Activated CD4-positive, alpha-beta T cell treated with anti-CD3 and anti-CD28 coated beads, Interleukin-2, amount 50 U/mL, for 16 hours (primary cell): Measurements from ENCODE around the gene NHEJ1.

Experiments
- DNase-seq: peaks from one replicate; pipeline ENCODE4 v3.0.0-alpha.2; 2020

Gene NHEJ1

DNA sequence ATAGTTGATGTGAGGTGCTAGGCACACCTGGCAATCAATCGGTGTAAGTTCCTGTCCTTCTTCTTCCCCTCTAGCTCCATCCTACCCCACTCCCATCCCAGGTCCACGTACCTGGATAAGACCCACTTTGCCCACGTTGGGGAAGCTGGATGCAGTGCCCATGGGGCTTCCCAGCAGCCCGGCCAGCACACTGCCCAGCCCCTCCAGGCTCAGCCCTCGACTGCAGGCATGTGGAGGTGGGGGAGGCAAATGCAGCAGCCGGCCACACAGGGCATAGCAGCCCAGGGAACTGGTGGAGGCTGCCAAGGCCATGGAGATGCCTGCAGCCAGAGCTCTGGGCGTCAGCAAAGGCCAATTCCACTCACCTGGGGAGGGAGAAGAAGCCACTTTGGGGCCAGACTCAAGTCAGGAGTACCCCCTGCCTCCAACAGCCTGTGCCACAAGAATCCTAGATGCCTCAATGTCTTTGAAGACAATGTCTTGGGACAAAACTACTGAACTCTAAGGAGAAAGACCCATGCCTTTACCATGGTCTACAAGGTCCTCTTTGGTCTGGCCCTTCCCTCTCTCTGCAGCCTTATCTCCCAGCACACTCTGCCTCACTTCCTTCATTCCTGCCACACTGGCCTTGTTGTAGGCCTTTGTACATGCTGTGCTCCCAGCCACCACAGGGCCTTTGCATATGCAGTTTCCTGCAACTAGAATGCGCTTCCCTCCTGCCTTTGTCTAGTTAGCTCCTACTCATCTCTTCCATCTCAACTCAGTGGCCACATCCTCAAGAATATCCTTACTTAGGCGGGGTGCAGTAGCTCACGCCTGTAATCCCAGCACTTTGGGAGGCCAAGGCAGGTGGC lies 4.7 kb upstream of the NHEJ1 start:
- DNase-seq = no peak

DNA sequence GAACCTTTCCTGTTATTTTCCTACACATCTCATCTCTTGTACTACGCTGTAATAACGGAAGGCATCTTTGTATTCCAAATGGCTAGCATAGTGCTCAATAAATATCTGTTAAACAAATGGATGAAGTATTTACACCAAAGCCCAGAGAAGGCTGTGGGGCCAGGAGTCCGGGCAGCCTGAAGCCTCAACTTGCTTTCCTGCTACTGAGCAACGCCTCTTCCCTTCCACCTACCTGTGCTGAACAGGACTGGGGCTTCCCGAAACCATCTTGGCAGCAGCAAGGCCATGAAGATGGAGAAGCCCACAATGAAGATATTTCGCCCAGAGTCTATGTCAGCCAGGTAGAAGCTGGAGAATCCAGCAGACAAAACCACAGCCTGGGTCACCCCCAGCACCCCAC lies 2.5 kb upstream of the NHEJ1 start:
- no peak for DNase-seq

DNA sequence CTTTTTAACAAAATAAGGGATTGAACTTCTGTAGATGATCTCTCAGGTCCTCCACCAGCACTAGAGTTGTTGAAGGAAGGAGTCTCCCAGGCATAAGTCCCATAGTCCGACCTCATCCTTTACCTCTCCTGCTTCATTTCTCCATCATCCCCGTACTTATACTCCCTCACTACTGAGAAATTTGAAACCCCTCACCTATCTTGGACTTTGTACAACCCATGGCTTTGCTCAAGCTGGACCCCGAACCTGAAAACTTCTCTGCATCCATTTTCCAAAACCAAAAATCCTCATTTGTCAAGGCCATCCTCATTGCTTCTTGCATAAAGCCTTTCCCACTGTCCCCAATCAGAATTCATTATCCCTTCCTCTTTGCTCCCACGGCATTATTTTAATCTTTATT lies 482 bp upstream of the NHEJ1 start:
- DNase-seq = no peak

DNA sequence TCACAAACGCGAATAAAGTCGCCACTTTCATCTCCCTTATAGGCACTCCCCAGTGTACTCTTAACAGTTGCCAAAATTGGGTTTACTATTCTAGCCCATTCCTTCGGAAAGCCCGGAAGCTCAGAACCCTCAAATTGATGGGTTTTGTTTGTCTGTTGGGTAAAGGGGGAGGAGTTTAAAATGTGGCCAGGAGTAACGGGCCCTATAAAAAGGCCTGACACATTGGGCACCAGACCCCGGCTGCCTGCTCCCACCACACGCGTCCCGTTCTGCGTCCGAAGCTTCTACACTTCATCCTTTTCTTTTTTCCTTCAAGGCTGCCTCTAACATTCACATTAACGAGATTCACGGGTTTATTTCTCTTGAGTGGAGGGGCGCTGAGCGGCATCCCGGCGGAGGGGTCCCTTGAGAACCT lies 837 bp downstream of the NHEJ1 start:
- no peak for DNase-seq

DNA sequence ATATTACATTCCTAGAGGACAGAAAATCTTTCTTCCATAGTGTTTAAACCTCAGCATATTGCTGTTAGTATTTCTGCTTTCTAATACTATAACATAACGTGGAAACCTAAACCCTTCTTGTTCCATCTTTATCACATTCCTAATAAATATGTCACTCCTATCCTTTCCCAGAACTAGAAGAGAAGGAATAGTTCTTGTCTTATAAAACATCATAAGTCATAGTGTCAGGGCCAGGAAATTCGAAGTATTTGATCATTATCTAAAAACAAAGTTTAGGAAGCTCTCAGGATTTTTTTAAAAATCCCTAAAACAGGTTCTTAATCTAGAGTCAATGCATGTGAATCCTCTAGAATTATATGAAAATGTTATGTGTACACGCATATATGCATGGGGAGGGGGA lies 2.0 kb downstream of the NHEJ1 start:
- no peak for DNase-seq

DNA sequence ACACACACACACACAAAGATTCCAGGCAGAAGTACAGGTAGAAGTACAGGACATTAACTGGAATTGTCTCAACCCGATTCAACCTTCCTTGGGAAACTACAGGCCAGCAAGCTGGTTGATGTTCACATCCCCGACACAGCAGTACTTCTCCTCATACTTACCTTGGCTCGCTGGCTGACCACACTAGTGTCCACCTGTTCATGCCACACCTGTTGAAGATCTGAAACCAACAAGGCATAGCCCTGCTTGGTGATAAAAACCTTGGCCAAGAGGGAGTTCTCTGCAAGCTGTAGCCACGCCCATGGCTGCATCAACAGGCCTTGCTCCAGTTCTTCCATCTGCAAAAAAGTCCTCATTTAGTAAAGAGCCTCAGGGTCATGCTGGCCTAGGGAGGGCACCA lies 2.6 kb downstream of the NHEJ1 start:
- no peak for DNase-seq

DNA sequence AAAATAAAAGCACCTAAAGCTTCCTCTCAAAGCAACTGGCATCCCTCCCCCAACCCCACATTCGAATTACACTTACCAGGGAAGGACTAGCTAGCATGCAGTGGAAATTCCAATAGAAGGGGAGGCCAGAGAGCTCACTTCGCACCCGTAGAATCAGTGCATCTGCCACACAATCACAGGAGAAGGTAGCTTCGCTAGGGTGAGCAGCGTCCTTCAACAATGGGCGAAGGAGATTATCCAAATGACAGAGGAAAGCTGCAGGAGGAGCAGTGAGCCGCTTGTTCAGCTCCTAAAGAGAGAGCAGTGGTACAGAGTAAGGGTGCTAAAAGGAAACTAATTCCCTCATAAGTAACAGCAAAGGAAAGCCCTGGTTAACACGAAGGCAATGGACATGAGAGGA lies 3.2 kb downstream of the NHEJ1 start:
- DNase-seq = no peak

DNA sequence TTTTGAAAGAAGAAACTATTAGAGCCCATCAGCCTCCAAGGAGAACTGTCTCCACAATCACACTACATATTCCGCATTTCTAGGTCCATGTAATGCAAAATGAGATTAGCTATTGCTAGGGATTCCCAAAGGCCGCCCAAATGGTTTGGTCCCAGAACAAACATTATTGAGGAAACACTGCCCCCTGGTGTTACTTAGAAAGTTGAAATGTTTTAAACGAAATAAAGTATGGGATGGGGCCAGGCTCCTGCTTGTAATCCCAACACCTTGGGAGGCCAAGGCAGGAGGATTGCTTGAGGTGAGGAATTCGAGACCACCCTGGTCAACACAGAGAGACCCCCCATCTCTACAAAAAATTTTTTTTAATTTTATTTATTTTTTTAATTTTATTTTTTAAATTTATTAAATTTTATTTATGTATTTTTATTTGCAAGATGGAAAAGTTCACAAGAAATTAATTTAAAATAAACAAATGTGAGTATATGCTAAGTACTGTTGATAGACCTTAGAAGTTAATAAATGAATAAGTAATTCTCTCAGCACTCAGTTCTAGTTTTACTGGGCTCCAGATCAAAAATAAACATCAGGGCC lies 5.5 kb downstream of the NHEJ1 start:
- DNase-seq = peak; percentile 71

DNA sequence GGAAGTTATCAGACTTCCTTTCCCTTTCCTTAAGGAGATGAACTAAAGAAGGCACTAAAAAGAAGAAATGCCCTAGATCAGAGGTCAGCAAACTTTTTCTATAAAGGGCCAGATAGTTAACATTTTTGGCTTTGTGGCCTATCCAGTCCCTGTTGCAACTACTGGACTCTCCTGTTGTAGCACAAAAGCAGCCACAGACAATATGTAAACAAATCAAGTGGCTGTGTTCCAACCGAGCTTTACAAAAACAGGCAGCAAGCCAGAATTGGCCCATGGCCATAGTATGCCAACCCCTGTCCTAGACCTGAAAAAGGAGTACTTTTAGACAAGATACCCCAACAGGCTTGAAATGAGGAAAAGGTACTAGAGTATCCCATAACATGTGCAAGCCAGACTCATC lies 10.9 kb downstream of the NHEJ1 start:
- no peak for DNase-seq

DNA sequence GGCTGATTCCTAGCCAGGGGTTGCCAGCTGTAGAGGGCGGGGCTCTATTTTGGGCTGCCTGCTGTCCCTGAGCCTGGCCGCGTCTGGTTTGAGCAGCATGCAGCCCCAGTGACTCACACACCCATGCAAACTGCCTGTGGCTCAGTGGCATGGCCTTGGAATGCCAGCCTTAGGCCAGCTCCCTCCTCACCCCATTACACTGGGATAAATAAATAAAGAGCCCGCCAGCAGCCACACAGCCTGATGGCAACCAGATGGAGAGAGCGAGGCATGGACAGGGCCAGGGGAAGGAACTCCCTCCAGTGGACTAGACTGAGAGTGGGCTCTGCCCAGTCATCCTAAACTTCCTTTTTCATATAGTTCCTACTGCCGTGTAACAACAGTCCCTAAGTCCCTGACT lies 18.3 kb downstream of the NHEJ1 start:
- no peak for DNase-seq

DNA sequence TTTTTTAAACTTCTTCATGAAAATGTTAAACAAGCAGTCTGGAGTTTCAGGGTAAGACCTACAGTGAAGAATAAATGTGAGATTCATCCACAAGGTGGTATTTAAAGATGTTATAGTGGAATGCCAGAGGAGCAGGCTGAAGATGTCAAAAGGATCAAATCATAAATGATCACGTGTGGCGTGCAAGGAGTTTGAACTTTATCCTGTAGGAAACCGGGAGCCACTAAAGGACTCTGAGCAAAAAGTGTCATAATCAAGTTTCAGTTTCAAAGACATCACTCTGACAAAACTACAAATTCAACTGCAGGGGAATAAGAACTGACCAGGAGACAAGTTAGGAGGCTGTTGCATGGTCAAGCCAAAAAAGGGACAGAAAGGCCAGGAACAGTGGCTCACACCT lies 19.9 kb downstream of the NHEJ1 start:
- no peak for DNase-seq

DNA sequence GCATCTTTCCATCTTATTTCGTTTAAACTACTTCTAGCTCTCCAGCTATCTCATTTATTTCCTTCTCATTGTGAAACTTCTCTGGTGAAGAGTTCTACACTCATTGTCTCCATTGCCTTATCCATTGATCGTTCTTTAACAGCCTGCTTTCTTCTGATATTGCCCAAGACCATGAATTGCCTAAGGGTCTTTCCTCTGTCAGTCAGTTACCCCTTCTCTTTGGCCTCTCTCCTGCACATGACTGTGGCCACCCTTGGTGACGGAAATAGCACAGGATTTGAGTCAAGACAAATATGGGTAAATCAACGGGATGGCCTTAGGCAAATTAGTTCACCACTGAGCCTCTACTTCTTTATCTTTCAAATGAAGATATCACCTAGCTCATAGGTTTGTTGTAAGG lies 26.6 kb downstream of the NHEJ1 start:
- DNase-seq = no peak

DNA sequence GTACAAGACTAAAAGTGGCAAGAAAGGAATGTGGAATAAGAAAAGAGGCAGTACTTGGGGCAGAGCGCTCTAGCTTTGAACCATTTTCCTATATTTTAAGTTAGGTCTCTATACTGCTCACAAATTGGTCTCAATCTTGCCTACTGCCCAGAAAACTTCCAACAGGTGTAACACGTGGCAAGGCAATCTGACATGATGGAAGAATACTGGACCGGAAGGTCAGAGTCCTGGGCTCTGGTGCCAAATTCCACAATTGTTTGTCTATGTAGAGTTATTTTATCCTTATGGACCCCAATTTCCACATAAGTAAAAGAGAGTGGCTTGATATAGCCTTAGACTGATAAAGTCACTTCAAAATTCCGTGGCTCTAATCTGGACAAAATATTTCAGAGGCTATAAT lies 28.9 kb downstream of the NHEJ1 start:
- no peak for DNase-seq

DNA sequence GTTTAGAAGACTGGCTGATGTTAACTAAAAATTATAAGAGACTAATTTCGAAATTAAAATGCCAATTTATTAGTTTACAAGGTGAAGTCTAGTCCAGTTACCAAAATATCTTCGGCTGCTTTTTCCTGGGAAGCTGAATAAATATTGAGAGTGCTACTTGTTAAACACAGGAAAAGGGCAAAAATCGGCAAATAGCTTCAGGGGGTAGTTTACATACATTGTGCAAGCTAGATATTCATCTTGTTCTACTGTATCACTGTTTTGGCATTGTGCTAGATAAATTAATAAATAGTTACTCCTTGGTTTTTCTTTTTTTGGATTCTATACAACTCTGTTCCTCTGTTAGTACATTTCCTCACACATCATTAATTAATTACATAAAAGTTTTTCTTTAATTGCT lies 29.3 kb downstream of the NHEJ1 start:
- DNase-seq = no peak

DNA sequence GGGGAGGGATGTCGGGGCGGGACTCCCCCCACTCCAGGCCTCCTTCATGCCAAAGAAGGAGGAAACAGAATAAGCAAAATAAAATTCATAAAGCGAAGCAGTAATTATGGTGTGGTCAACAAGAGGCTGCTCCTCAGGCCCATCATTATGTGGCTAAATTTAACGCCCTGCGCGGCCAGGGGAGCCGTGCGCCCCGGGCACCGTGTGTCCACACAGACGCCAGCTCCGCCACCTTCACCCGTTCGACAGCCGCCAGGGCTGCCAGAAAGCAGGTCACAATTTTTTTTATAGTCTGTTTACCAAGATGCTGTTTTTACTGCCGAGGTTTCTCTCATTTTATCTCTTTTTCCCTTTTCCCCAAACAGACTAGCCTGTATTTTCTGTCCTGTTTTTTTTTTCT lies 31.0 kb downstream of the NHEJ1 start:
- DNase-seq = no peak

DNA sequence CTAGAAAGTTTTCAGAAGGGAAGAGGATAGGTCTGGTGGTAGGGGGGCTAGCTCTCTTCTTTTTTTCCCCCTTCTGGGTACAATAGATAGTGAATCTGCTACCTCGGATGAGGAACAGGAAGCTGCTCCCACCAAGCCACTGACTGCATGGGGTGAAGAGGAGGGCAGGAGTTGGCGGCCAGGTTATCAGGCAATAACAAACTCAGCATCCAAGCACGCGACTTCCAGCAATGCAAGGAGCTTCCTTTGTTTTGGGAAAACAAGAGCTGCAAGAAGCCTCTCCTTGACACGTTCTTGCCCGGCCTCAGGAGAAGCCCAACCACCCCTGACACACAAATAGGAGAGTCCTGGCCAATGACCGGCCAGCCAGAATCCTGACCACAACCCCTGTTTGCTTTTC lies 32.2 kb downstream of the NHEJ1 start:
- no peak for DNase-seq

DNA sequence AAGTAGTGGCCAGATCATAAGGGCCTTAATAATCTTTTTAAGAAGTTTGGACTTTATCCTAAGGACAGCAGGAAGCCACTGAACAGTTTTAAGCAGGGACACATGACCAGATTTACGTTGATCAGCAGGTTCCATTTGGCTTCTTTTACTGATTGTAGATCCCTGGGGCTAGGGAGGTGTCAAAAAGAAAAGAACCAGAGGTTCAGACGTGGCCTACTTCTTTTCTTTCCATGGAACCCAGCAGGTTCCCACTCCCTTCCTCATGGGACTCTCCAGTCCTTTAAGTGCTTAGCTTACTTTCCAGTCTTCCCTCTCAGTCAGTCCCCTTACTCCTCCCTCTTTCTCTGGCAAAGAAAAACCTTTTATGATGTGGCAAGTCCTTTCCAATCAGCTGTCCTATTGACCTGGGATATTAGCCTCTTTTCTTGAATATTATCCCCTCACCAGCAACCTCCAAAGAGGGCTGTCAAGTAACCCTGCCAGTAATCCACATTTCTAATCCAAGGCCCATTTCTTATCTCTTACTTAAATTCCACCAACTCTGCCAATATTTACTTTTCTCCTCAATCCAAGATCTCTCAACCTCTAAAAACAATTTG lies 33.5 kb downstream of the NHEJ1 start:
- DNase-seq = no peak

DNA sequence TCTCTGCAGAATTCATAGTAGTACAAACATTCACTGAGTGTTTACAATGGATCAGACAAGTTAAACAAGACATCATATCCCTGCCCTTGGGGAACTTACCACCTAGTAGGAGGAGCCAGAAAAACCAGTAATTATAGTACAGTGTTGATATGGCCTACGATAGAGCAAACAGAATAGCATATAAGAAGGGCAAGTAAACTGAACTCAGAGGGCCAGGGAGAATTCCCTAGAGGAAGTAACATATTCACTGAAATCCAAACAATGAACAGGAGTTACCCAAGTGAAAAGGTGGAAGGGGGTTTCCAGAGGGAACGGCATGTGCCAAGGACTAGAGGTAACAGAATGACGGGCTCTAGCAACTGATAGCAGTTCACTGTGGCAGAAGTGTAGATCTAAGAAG lies 34.1 kb downstream of the NHEJ1 start:
- no peak for DNase-seq

DNA sequence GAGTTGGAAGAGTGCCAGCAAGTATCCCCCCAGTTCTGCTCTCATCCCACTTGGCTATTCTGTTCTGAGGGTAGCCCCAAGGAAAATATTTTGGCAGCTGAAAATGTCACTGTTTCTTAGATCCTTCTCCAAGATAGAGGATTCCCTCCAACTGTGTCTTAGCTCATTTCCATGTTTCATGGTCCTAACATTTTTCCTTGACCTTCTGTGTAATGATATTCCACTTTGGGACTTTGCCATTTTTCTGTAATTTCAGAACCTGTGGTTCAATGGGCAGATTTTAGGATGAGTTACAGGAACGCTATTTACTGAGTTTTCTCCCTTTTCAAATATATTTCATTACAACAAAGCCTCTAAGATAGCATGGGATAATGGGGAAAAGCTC lies 34.7 kb downstream of the NHEJ1 start:
- no peak for DNase-seq

DNA sequence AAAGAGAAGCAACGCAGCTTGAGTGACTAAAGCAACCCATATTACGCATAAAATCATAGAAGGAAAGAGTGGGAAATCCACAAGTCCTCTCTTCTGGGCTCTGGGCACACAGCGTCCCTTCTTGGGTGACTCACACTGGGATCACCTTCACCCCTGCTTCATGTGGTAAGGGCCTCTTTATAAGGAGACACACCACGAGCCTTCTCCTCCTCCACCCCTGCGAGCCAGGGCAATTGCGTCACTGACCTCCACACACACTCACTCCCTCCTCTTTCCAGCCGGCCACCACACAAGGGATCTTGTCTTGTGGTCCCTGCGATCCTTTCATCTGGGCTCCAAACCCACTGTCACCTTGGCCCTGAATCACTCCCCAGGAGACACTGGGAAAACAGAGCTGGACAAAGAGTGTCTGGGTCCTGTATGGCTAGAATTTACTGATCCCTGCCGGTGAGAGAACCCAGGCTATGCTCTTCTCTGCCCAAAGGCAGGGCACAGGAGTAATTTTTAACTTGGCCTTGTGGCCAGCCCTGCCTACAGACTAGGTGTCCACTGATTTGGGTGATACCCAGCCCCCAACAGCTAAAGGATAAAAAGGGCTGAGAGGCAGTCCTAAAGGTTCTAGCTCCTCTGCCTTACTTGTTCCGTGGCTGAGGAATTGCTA lies 35.3 kb downstream of the NHEJ1 start:
- no peak for DNase-seq

DNA sequence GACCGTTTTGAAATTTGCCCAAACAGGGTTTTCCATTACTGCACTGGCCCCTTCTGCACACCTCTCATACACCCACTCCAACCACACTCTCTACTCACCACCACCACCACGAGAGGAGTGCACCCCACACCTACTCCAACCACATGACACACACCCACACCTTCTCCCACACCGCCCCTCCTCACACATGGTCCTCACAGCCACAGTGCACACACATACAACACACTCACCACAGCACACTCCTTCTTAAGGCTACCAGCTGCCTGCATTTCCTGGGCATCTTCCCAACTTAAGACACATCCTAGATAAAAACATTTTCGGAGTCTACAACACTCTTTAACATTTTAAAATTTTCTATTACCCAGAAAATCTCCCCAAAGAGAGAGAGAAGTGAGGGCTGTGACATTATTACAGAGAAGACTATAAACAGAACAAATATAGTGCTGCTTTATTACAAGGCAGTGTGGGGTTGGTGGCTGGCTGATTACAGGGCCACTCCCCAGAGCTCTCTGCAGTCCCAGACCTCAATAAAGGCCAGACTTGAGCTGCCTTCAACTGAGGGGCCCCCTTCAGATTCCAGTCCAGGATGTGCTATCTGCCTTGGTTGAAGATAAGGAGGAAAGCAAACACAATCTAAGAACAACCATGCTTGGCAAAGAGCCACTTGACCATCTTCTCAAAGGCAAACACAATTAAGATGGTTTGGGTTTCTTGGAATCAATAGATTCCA lies 36.1 kb downstream of the NHEJ1 start:
- DNase-seq = peak; percentile 10

DNA sequence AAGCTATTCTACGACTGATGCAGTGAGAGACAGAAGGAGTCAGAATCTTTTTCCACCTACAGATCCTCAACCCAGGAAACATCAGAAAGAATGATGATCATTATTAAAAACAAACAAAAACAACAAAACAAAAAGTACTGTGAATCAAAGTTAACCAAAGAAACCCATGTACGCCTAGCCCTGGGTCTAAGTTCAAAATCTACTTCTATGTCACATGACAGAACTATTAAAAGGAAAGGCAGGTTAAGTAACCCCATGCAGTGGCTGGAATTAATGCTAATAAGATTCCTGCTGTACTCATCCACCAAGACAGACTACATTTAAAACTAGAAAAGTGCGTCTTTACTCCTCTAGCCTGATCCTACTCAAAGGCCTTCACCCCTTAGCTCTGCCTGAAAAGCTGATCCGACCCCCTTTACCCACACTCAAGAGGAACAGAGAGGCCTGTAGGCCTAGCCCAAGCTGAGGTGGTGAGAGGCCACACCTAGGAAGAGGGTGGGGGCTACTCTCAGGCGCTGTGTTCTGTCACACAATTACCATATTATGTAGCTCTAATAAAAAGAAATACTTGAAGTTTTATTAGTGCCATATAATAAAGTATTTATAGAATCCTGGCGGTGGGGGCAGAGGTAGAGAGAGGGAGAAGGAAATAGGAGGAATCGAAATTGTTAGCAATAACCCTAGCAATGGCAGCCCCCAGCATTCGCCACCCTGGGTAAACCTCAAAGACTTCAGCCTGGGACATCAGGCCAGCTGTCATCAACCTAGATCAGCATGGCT lies 37.1 kb downstream of the NHEJ1 start:
- DNase-seq = no peak
